ENCODE results near the gene OPCML.

The OPCML gene

GRCh38 chr11:133181066-133181465 is 351.2 kb downstream of the OPCML start:
- no peak overlapping the region for H3K4me3 ChIP-seq (ENCODE audit: low read length, poor library complexity, severe bottlenecking)
- H2AFZ ChIP-seq (ENCODE audit: low read length), result no peak overlapping the region
- no peaks in the 10 kb centered on the region for H3F3A ChIP-seq (ENCODE audit: low read depth)
- H3K36me3 ChIP-seq (ENCODE audit: insufficient read depth, low read length), result no peaks in the 10 kb centered on the region
- TF ChIP-seq EZH2phosphoT487 (IDR thresholded peaks at IDR 0.05; ENCODE audit: borderline replicate concordance) (no peak), CTCF (conservative IDR thresholded peaks at IDR 0.05; ENCODE audit: low read length) (no peak)
- H3K27me3 ChIP-seq (ENCODE audit: insufficient read depth, low read length, poor library complexity, severe bottlenecking), result no peaks in the 10 kb centered on the region
- peaks cover 2% of the 10 kb centered on the region; the same call in 1 of the 2 replicates for H3K9me3 ChIP-seq (ENCODE audit: insufficient read depth, low read depth, low read length)
- H4K20me1 ChIP-seq (ENCODE audit: insufficient read depth, low read length, poor library complexity, severe bottlenecking), result no peaks in the 10 kb centered on the region
- no peak overlapping the region for H3K4me2 ChIP-seq (ENCODE audit: low read depth, low read length, poor library complexity, severe bottlenecking)
- H3K9me2 ChIP-seq (replicated peaks; ENCODE audit: low read depth, low read length), result no peaks in the 10 kb centered on the region
- H3K9ac ChIP-seq (ENCODE audit: low read depth, low read length, poor library complexity, severe bottlenecking), result no peak overlapping the region
- no peaks in the 10 kb centered on the region for H3K4me1 ChIP-seq (ENCODE audit: insufficient read depth, low read length, poor library complexity, severe bottlenecking)
- no peaks in the 10 kb centered on the region for H3K79me2 ChIP-seq (ENCODE audit: insufficient read depth, low read length)

- TF ChIP-seq CTCF (conservative IDR thresholded peaks at IDR 0.05; ENCODE audit: low read length), result no peak
- no peak for TF ChIP-seq EZH2phosphoT487 (IDR thresholded peaks at IDR 0.05; ENCODE audit: borderline replicate concordance)
- Histone ChIP-seq H3K27me3 (ENCODE audit: insufficient read depth, low read length, poor library complexity, severe bottlenecking) (no peaks in the 10 kb centered on the region), H3K36me3 (ENCODE audit: insufficient read depth, low read length) (no peaks in the 10 kb centered on the region), H3K9me2 (replicated peaks; ENCODE audit: low read depth, low read length) (no peaks in the 10 kb centered on the region), H3K4me1 (ENCODE audit: insufficient read depth, low read length, poor library complexity, severe bottlenecking) (no peaks in the 10 kb centered on the region), H3K4me3 (ENCODE audit: low read length, poor library complexity, severe bottlenecking) (no peak overlapping the region), H4K20me1 (ENCODE audit: insufficient read depth, low read length, poor library complexity, severe bottlenecking) (no peaks in the 10 kb centered on the region), H3K4me2 (ENCODE audit: low read depth, low read length, poor library complexity, severe bottlenecking) (no peak overlapping the region), H3K9me3 (ENCODE audit: insufficient read depth, low read depth, low read length) (peaks cover 2% of the 10 kb centered on the region; the same call in 1 of the 2 replicates), H3K9ac (ENCODE audit: low read depth, low read length, poor library complexity, severe bottlenecking) (no peak overlapping the region), H3F3A (ENCODE audit: low read depth) (no peaks in the 10 kb centered on the region), H2AFZ (ENCODE audit: low read length) (no peak overlapping the region), H3K79me2 (ENCODE audit: insufficient read depth, low read length) (no peaks in the 10 kb centered on the region)
These were observed 352.1 kb downstream of the OPCML start for GRCh38 chr11:133180201-133180600.

GRCh38 chr11:133176748-133177147 is 355.6 kb downstream of the OPCML start:
- Histone ChIP-seq H3K4me3 (ENCODE audit: low read length, poor library complexity, severe bottlenecking) (no peak overlapping the region), H3K27me3 (ENCODE audit: insufficient read depth, low read length, poor library complexity, severe bottlenecking) (no peaks in the 10 kb centered on the region), H3K4me1 (ENCODE audit: insufficient read depth, low read length, poor library complexity, severe bottlenecking) (no peaks in the 10 kb centered on the region), H3K79me2 (ENCODE audit: insufficient read depth, low read length) (no peaks in the 10 kb centered on the region), H2AFZ (ENCODE audit: low read length) (no peak overlapping the region), H3F3A (ENCODE audit: low read depth) (no peaks in the 10 kb centered on the region), H3K36me3 (ENCODE audit: insufficient read depth, low read length) (no peaks in the 10 kb centered on the region), H3K9ac (ENCODE audit: low read depth, low read length, poor library complexity, severe bottlenecking) (no peak overlapping the region), H3K4me2 (ENCODE audit: low read depth, low read length, poor library complexity, severe bottlenecking) (no peak overlapping the region), H3K9me3 (ENCODE audit: insufficient read depth, low read depth, low read length) (peaks cover 6% of the 10 kb centered on the region; the same call in 1 of the 2 replicates), H3K9me2 (replicated peaks; ENCODE audit: low read depth, low read length) (no peaks in the 10 kb centered on the region), H4K20me1 (ENCODE audit: insufficient read depth, low read length, poor library complexity, severe bottlenecking) (no peaks in the 10 kb centered on the region)
- no peak for TF ChIP-seq EZH2phosphoT487 (IDR thresholded peaks at IDR 0.05; ENCODE audit: borderline replicate concordance)
- TF ChIP-seq CTCF (conservative IDR thresholded peaks at IDR 0.05; ENCODE audit: low read length), result no peak
